PFSK-1 (cell line): ENCODE results near the gene CYTIP.

Source experiments
- FOXP2 ChIP-seq: optimal IDR thresholded peaks from 2 replicates; pipeline ENCODE3; 2011; ENCODE audit warnings: borderline replicate concordance, control low read depth, inconsistent platforms; ENCODE audit not compliant: insufficient read depth; ENCODE audit errors: extremely low read length, extremely low read depth
- POLR2AphosphoS5 ChIP-seq: IDR thresholded peaks from 2 replicates; pipeline ENCODE4 v1.6.1; 2012; ENCODE audit warnings: low read depth, mild to moderate bottlenecking, control low read depth, low read length, moderate library complexity
- SIN3A ChIP-seq: IDR thresholded peaks from 2 replicates; pipeline ENCODE4 v1.6.1; 2012; ENCODE audit warnings: mild to moderate bottlenecking, low read length, moderate library complexity, borderline replicate concordance; ENCODE audit not compliant: insufficient read depth
- TAF1 ChIP-seq: IDR thresholded peaks from 2 replicates; pipeline ENCODE4 v1.6.1; 2012; ENCODE audit warnings: low read length, control low read depth, borderline replicate concordance; ENCODE audit not compliant: insufficient read depth
- TF ChIP-seq, protein P1 (sequence below), 2 experiments: IDR thresholded peaks; 2 replicates each; pipeline versions ENCODE4 v1.6.1 to v1.8.0; 2011 to 2012; ENCODE audit warnings: low read depth in 2 of 2, low read length in 2 of 2, control low read depth in 1 of 2, inconsistent platforms in 1 of 2, mild to moderate bottlenecking in 1 of 2, moderate library complexity in 1 of 2; ENCODE audit not compliant: insufficient read depth in 1 of 2

Gene CYTIP

DNA sequence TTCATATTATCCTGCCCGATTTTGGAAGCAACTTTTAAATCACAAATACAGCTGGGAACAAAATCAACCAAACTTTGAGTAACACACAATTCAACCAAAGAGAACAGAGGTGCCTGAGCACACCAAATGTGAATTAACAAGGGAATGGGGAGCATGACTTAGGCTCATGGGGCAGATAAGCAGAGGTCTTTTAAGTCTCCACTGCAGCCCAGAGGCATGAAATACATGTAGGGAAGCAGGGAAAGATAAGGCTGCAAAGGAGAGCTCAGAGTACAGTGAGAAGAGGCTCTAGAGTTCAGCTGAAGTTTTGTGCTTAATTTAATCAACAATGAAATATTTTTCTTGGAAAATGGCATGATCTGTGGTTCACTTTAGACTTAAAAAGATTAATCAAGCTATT is 49.0 kb downstream of the CYTIP start:
- TF ChIP-seq, protein P1, sequence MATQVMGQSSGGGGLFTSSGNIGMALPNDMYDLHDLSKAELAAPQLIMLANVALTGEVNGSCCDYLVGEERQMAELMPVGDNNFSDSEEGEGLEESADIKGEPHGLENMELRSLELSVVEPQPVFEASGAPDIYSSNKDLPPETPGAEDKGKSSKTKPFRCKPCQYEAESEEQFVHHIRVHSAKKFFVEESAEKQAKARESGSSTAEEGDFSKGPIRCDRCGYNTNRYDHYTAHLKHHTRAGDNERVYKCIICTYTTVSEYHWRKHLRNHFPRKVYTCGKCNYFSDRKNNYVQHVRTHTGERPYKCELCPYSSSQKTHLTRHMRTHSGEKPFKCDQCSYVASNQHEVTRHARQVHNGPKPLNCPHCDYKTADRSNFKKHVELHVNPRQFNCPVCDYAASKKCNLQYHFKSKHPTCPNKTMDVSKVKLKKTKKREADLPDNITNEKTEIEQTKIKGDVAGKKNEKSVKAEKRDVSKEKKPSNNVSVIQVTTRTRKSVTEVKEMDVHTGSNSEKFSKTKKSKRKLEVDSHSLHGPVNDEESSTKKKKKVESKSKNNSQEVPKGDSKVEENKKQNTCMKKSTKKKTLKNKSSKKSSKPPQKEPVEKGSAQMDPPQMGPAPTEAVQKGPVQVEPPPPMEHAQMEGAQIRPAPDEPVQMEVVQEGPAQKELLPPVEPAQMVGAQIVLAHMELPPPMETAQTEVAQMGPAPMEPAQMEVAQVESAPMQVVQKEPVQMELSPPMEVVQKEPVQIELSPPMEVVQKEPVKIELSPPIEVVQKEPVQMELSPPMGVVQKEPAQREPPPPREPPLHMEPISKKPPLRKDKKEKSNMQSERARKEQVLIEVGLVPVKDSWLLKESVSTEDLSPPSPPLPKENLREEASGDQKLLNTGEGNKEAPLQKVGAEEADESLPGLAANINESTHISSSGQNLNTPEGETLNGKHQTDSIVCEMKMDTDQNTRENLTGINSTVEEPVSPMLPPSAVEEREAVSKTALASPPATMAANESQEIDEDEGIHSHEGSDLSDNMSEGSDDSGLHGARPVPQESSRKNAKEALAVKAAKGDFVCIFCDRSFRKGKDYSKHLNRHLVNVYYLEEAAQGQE (IDR thresholded peaks at IDR 0.05; ENCODE audit: insufficient read depth in 1 of 2, low read depth in 2 of 2, low read length in 2 of 2): no peak
- TF ChIP-seq SIN3A (no peak), FOXP2 (no peak), POLR2AphosphoS5 (no peak)

DNA sequence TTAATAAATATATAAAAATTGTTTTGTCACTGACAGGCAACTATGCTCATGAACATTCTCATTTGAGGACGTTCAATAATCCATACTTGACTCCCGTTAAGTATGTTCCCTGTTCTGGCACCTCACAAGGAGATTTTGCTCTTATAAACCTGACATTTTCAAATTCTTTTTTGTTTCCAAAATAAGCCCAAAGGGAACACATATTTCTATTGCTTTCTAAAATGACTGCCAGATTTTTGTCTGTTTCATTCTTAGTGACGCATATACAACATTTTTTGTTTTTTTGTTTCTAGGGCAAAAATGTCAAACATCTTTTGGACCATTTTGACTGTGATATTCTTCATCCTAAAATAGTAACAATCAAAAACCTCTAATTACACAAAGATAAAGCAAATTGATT is 50.5 kb downstream of the CYTIP start:
- no peak for TF ChIP-seq POLR2AphosphoS5
- no peak for TF ChIP-seq FOXP2
- TF ChIP-seq, protein P1 (IDR thresholded peaks at IDR 0.05; ENCODE audit: insufficient read depth in 1 of 2, low read depth in 2 of 2, low read length in 2 of 2): no peak
- TF ChIP-seq TAF1: no peak
- no peak for TF ChIP-seq SIN3A

DNA sequence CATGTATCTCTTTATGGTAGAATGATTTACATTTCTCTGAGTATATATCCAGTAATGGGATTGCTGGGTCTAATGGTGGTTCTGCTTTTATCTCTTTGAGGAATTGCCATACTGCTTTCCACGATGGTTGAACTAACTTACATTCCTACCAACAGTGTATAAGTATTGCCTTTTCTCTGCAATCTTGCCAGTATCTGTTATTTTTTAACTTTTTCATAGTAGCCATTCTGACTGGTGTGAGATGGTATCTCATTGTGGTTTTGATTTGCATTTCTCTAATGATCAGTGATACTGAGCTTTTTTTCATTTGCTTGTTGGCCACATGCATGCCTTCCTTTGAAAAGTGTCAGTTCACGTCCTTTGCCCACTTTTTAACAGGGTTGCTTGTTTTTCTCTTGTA is 55.1 kb downstream of the CYTIP start:
- TF ChIP-seq, protein P1 (IDR thresholded peaks at IDR 0.05; ENCODE audit: insufficient read depth in 1 of 2, low read depth in 2 of 2, low read length in 2 of 2): no peak
- TF ChIP-seq POLR2AphosphoS5 (no peak), SIN3A (no peak), FOXP2 (no peak), TAF1 (no peak)

DNA sequence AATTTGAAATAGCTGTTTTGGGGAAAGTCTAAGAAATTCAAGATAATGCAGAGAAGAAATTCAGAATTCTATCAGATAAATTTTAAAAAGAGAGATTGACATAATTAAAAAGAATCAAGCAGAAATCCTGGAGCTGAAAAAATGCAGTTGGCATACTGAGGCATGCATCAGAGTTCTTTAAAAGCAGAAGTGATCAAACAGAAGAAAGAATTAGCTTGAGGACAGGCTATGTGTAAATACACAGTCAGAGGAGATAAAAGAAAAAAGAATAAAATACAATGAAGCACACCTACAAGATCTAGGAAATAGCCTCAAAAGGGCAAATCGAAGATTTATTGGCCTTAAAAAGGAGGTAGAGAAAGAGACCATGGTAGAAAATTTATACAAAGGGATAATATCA is 57.1 kb downstream of the CYTIP start:
- TF ChIP-seq, protein P1 (IDR thresholded peaks at IDR 0.05; ENCODE audit: insufficient read depth in 1 of 2, low read depth in 2 of 2, low read length in 2 of 2): no peak
- TF ChIP-seq SIN3A (no peak), POLR2AphosphoS5 (no peak), TAF1 (no peak), FOXP2 (no peak)

DNA sequence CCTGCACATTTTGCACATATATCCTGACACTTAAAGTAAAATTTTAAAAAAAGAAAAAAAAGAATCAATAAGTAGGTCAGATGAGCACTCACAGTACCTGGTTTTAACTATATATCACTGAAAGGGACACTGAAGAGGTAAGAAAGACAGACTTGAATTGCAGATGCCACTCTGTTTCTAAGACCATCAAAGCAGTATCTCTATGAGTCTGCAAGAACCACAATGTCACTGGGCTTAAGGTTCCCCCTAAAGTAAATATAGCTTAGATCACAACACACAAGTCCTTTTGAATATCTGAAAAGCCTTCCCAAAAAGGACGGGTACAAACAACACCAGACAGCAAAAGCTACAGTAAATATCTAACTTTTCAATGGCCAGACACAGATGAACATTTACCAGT is 57.6 kb downstream of the CYTIP start:
- TF ChIP-seq TAF1 (no peak), POLR2AphosphoS5 (no peak), SIN3A (no peak), FOXP2 (no peak)
- TF ChIP-seq, protein P1 (IDR thresholded peaks at IDR 0.05; ENCODE audit: insufficient read depth in 1 of 2, low read depth in 2 of 2, low read length in 2 of 2): no peak
